ENCODE results near the gene SLC26A4. TPM values are rescaled to one million over a fixed set of nuclear protein-coding genes. Genes with fewer than 3 reads are reported as not detected.

SLC26A4 gene
- total RNA-seq, 1 experiment from 2014 or later = 0.66 TPM

DNA sequence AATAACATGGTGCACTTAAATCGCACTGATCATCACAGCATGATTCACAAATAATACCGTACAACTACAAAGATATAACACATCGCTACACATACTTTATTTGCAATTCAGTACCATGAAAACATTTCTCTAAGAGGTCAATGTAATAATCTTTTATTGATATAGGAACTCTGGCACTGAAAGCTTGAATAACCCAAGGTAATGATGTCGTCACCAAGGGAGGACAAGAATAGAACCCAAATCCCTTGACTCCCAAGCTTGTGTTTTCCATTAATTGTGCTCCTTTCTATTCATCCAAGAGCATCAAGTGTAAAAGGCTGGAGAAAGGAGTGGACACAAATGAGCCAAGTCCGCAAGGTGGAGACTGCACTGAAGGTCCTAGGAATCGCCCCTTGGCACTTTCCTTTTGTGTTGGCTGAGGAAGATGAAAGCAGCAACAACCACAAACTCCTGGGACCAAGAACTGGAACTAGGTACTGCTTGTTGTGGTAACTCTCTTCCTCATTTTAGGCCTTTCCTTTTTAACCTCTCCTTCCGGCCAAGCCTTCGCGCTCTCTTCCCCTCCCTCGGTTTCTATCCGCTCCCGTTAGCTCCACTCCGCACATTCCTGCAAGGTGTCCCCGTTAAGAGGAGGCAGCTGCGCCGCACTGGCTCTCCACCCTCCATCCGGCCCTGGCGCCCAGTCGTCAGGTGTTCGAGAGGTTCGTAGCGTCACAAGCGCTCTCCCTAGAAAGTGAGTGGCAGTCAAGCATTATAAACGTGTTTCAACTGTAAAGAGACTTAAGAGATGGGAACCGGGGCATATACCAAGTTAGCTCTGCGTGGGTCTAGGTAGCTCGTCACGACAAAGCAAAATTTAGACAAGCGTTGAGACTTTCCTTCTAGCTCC is 82.3 kb downstream of the SLC26A4 start:
- H3K4me3 ChIP-seq (replicated peaks in 1 of 2; ENCODE audit: low read depth in 1 of 2, low read length in 2 of 2) = peak overlapping the region; percentile 86 to 89
- peak overlapping the region; percentile 86 for H3K27ac ChIP-seq (ENCODE audit: low read depth, low read length)
- H3K9me3 ChIP-seq (ENCODE audit: control insufficient read depth in 1 of 2, insufficient read depth in 1 of 2, low read depth in 1 of 2, low read length in 2 of 2) = no peaks in the 10 kb centered on the region
- no peaks in the 10 kb centered on the region for H3K9me2 ChIP-seq (ENCODE audit: insufficient read depth)
- RAD21 ChIA-PET (ENCODE audit: low non-redundant PET in 1 of 2, low total read pairs in 2 of 2, uncharacterized antibody in 2 of 2, unreplicated experiment in 2 of 2) = interaction anchor here in 1 of 2 experiments (1.2 to 1.8 kb wide), 2 partner anchors 132 to 136 kb away, joined by 4 to 8 read pairs; no protein-coding TSS in a partner anchor
- H2AFZ ChIP-seq (ENCODE audit: low read depth, low read length, poor library complexity, severe bottlenecking) = peak overlapping the region; percentile 90
- TSS peak; percentile 74 for BruUV-seq (replicated peaks)
- no peaks in the 10 kb centered on the region for H3K36me3 ChIP-seq (ENCODE audit: control insufficient read depth in 1 of 2, insufficient read depth in 2 of 2, low read length in 2 of 2)
- POLR2A ChIA-PET = interaction anchor here (0.8 to 1.7 kb wide), 5 partner anchors 15 to 137 kb away, joined by 3 to 11 read pairs (median 3); no protein-coding TSS in a partner anchor
- CTCF ChIA-PET = interaction anchor here (0.8 to 3.7 kb wide), 11 partner anchors 14 to 574 kb away, joined by 3 to 48 read pairs (median 6); partner anchors contain the start of gene HBP1
- TF ChIP-seq EZH2phosphoT487 (IDR thresholded peaks at IDR 0.05; ENCODE audit: borderline replicate concordance) (no peak), ELF1 (IDR thresholded peaks at IDR 0.05; ENCODE audit: borderline replicate concordance, low read depth) (no peak), CBX3 (IDR thresholded peaks at IDR 0.05; ENCODE audit: low read depth) (no peak), EZH2 (IDR thresholded peaks at IDR 0.05) (no peak), FOSL1 (IDR thresholded peaks at IDR 0.05; ENCODE audit: low read depth) (no peak), REST (IDR thresholded peaks at IDR 0.05; ENCODE audit: low read depth) (no peak), RAD21 (IDR thresholded peaks at IDR 0.05; ENCODE audit: low read depth) (no peak), YY1 (IDR thresholded peaks at IDR 0.05; ENCODE audit: extremely low read depth, insufficient replicate concordance, low read depth, low read length) (no peak), JUND (IDR thresholded peaks at IDR 0.05) (no peak), EGR1 (IDR thresholded peaks at IDR 0.05; ENCODE audit: low read depth) (no peak), CTCF (IDR thresholded peaks at IDR 0.05 in 2 of 3, conservative IDR thresholded peaks at IDR 0.05 in 1 of 3; ENCODE audit: borderline replicate concordance in 1 of 3, insufficient read depth in 1 of 3, low read depth in 2 of 3, low read length in 2 of 3) (no peak), SRF (IDR thresholded peaks at IDR 0.05; ENCODE audit: low read depth) (no peak)
- peaks cover 15 to 22% of the 10 kb centered on the region in 2 experiments for H3K4me1 ChIP-seq (ENCODE audit: control insufficient read depth in 1 of 2, insufficient read depth in 2 of 2, low read length in 2 of 2)
- H3K79me2 ChIP-seq (ENCODE audit: insufficient read depth, low read length) = peaks cover 40% of the 10 kb centered on the region
- no peaks in the 10 kb centered on the region for H3K27me3 ChIP-seq (ENCODE audit: insufficient read depth, low read length)
- intact Hi-C loops (cut with micrococcal nuclease) = loop anchor here (1.0 to 2.0 kb wide), 2 partner anchors 132 to 403 kb away; no protein-coding TSS in a partner anchor
- DNase-seq (ENCODE audit: low read depth, low spot score) (no peak), ATAC-seq (peak; percentile 52)
- H4K20me1 ChIP-seq (ENCODE audit: insufficient read depth) = peaks cover 15% of the 10 kb centered on the region; the same call in 1 of the 2 replicates
- H3K4me2 ChIP-seq (ENCODE audit: low read length) = peak overlapping the region; percentile 90
- peak overlapping the region; percentile 60 for H3K9ac ChIP-seq (ENCODE audit: low read length)
